ENCODE measurements around the gene MFAP3L.
"Not testable (repeated sequence)": the region's sequence is repeated elsewhere in the genome, so short reads cannot be mapped to it uniquely, and the experiment has no call there.

Gene MFAP3L

GRCh38 chr4:170026253-170027021, at the start of gene MFAP3L:
MFAP3L (minus strand) TSS chr4:170026395; CDS start chr4:170005877, 20,518 bp downstream.
- DNase-seq: peak; percentile 40

GRCh38 chr4:170071196-170071595, 45.0 kb upstream of the MFAP3L start:
- no peak for DNase-seq

- DNase-seq: no peak
These were observed 42.4 kb upstream of the MFAP3L start for GRCh38 chr4:170068438-170069128.

- DNase-seq: no peak
These were observed 33.2 kb upstream of the MFAP3L start for GRCh38 chr4:170059421-170059820.

- no peak for DNase-seq
These were observed 32.6 kb upstream of the MFAP3L start for GRCh38 chr4:170058826-170059225.

- no peak for DNase-seq
These were observed 31.7 kb upstream of the MFAP3L start for GRCh38 chr4:170057866-170058265.

- DNase-seq: no peak
These were observed 26.7 kb upstream of the MFAP3L start for GRCh38 chr4:170052919-170053318.

GRCh38 chr4:170051402-170051801, 25.2 kb upstream of the MFAP3L start:
- no peak for DNase-seq

GRCh38 chr4:170049766-170050165, 23.6 kb upstream of the MFAP3L start:
- no peak for DNase-seq

GRCh38 chr4:170047771-170048354, 21.7 kb upstream of the MFAP3L start:
- peak; percentile 52 for DNase-seq

GRCh38 chr4:170046156-170046555, 20.0 kb upstream of the MFAP3L start:
- DNase-seq: not testable (repeated sequence)

GRCh38 chr4:170040031-170040680, 14.0 kb upstream of the MFAP3L start:
- no peak for DNase-seq

GRCh38 chr4:170038769-170039168, 12.6 kb upstream of the MFAP3L start:
- no peak for DNase-seq

GRCh38 chr4:170038232-170038631, 12.0 kb upstream of the MFAP3L start:
- DNase-seq: no peak

- no peak for DNase-seq
These were observed 11.3 kb upstream of the MFAP3L start for GRCh38 chr4:170037481-170037880.

GRCh38 chr4:170035845-170036244, 9.7 kb upstream of the MFAP3L start:
- DNase-seq: no peak

- no peak for DNase-seq
These were observed 9.0 kb upstream of the MFAP3L start for GRCh38 chr4:170035231-170035630.

- DNase-seq: no peak
These were observed 7.8 kb upstream of the MFAP3L start for GRCh38 chr4:170033999-170034398.

GRCh38 chr4:170030121-170030520, 3.9 kb upstream of the MFAP3L start:
- no peak for DNase-seq

- peak; percentile 84 for DNase-seq
These were observed 1.1 kb upstream of the MFAP3L start for GRCh38 chr4:170027181-170027829.

GRCh38 chr4:170025523-170026252, 507 bp downstream of the MFAP3L start:
- no peak for DNase-seq

GRCh38 chr4:170022211-170022610, 4.0 kb downstream of the MFAP3L start:
- no peak for DNase-seq
